B cell (primary cell): ENCODE results near the gene OR7C2. TPM values are rescaled to one million over a fixed set of nuclear protein-coding genes. Genes with fewer than 3 reads are reported as not detected.

Experiments
- ATAC-seq: fragments of 200-7000 bp; cut with Tn5 transposase; one replicate; pipeline ENCODE4 v1.10.0; 2021; ENCODE audit warnings: low read depth, mild to moderate bottlenecking, moderate number of reproducible peaks, moderate library complexity
- CTCF ChIA-PET: fragments of 350-600 bp; sonication (Branson Sonifier 250); formaldehyde crosslinking; loops from one replicate; lab custom pipeline; 2021; ENCODE audit warnings: antibody characterized with exemption, inconsistent platforms; lab: Charles Lee
- POLR2A ChIA-PET: fragments of 350-600 bp; sonication (Branson Sonifier 250); formaldehyde crosslinking; loops from one replicate; lab custom pipeline; 2021; ENCODE audit warnings: antibody characterized with exemption; lab: Charles Lee
- DNase-seq: peaks from one replicate; pipeline ENCODE4 v3.0.0; 2013
- H2AFZ ChIP-seq: 2 replicates; pipeline ENCODE4 v1.6.1; 2012; ENCODE audit warnings: mild to moderate bottlenecking, low read depth, low read length; ENCODE audit not compliant: insufficient read depth, poor library complexity, severe bottlenecking
- H3K27ac ChIP-seq, 2 donors: 1 replicate in 1 of 2; 2 replicates in 1 of 2; pipeline ENCODE4 v1.5.1; 2012 to 2013; ENCODE audit warnings: low read length in 2 of 2, mild to moderate bottlenecking in 2 of 2, moderate library complexity in 1 of 2
- H3K27me3 ChIP-seq, 4 experiments: fragments of 200-600 bp in 1 of 4; sonication (generic) in 1 of 4; replicated peaks in 1 of 4; 1 replicate in 2 of 4; 2 replicates in 2 of 4; pipeline versions ENCODE4 v1.6.1 to v1.7.0; 2013 to 2016; ENCODE audit warnings: low read length in 3 of 4, mild to moderate bottlenecking in 2 of 4, mixed read lengths in 1 of 4, moderate library complexity in 1 of 4; ENCODE audit not compliant: insufficient read depth in 4 of 4, control insufficient read depth in 3 of 4; ENCODE audit errors: control extremely low read depth in 1 of 4
- H3K36me3 ChIP-seq, 2 experiments: replicated peaks in 1 of 2; 1 replicate in 1 of 2; 2 replicates in 1 of 2; pipeline versions ENCODE4 v1.6.1 to v1.7.1; 2013; ENCODE audit warnings: low read length in 1 of 2; ENCODE audit not compliant: insufficient read depth in 2 of 2, control insufficient read depth in 1 of 2; ENCODE audit errors: control extremely low read depth in 1 of 2, extremely low read depth in 1 of 2
- H3K4me1 ChIP-seq, 2 donors: fragments of 200-600 bp in 1 of 2; sonication (generic) in 1 of 2; 1 replicate in 1 of 2; 2 replicates in 1 of 2; pipeline versions ENCODE4 v1.5.1 to v1.6.1; 2013 to 2017; ENCODE audit warnings: low read length in 2 of 2; ENCODE audit not compliant: control insufficient read depth in 2 of 2, insufficient read depth in 2 of 2
- H3K4me2 ChIP-seq: replicated peaks from 2 replicates; pipeline ENCODE3; 2012; ENCODE audit warnings: mild to moderate bottlenecking, low read depth, low read length; ENCODE audit not compliant: poor library complexity, severe bottlenecking
- H3K4me3 ChIP-seq, 5 experiments: fragments of 200-600 bp in 1 of 5; sonication (generic) in 1 of 5; 1 replicate in 3 of 5; 2 replicates in 2 of 5; pipeline versions ENCODE4 v1.5.1 to v1.7.0; 2011 to 2016; ENCODE audit warnings: low read length in 4 of 5, mild to moderate bottlenecking in 4 of 5, low read depth in 2 of 5, control low read depth in 1 of 5, moderate library complexity in 1 of 5; ENCODE audit not compliant: insufficient read depth in 1 of 5; ENCODE audit errors: control extremely low read depth in 1 of 5, extremely low read depth in 1 of 5
- H3K79me2 ChIP-seq: fragments of 200-600 bp; sonication (generic); one replicate; pipeline ENCODE4 v1.6.0; 2016; ENCODE audit warnings: low read length; ENCODE audit not compliant: control insufficient read depth, insufficient read depth
- H3K9ac ChIP-seq: fragments of 200-600 bp; sonication (generic); 2 replicates; pipeline ENCODE4 v1.6.1; 2017; ENCODE audit warnings: mild to moderate bottlenecking, low read length, moderate library complexity
- H3K9me3 ChIP-seq, 3 donors: one replicate each; pipeline versions ENCODE4 v1.6.1 to v1.7.1; 2013; ENCODE audit warnings: low read length in 2 of 3; ENCODE audit not compliant: control insufficient read depth in 2 of 3, insufficient read depth in 1 of 3; ENCODE audit errors: control extremely low read depth in 1 of 3
- H4K20me1 ChIP-seq: 2 replicates; pipeline ENCODE4 v1.6.0; 2012; ENCODE audit warnings: mild to moderate bottlenecking, low read length; ENCODE audit not compliant: insufficient read depth, control insufficient read depth, poor library complexity, severe bottlenecking
- H3K27ac Mint-ChIP-seq: one replicate; pipeline ENCODE4 v1.8.0; 2021; ENCODE audit warnings: mixed read lengths
- H3K27me3 Mint-ChIP-seq: one replicate; pipeline ENCODE4 v1.8.0; 2021; ENCODE audit warnings: mixed read lengths
- H3K4me1 Mint-ChIP-seq: one replicate; pipeline ENCODE4 v1.8.0; 2021; ENCODE audit warnings: mixed read lengths
- H3K4me3 Mint-ChIP-seq: one replicate; pipeline ENCODE4 v1.8.0; 2021; ENCODE audit warnings: mixed read lengths
- H3K9me3 Mint-ChIP-seq: one replicate; pipeline ENCODE4 v1.8.0; 2022; ENCODE audit warnings: mixed read lengths; ENCODE audit not compliant: insufficient read depth
- EZH2 ChIP-seq: IDR thresholded peaks from 2 replicates; pipeline ENCODE4 v1.6.1; 2012; ENCODE audit warnings: borderline replicate concordance, low read depth, mild to moderate bottlenecking, moderate library complexity, low read length; ENCODE audit not compliant: insufficient read depth, poor library complexity, severe bottlenecking
- WGBS: methylation state at CpG from one replicate; pipeline ENCODE4 v1.1.5; 2013; ENCODE audit warnings: missing lambda C conversion rate; ENCODE audit not compliant: insufficient coverage; 5-methylcytosine and 5-hydroxymethylcytosine counted together
- intact Hi-C: fragments of 100-400 bp; cut with micrococcal nuclease; formaldehyde crosslinking; loops from one replicate; pipeline ENCODE4 v1.10.0; 2022
- polyA minus RNA-seq: library from RNA; depleted of rRNA, polyadenylated mRNA; stranded (reverse); fragments of >200 nt; gene quantifications from 2 replicates; pipeline ENCODE4 v1.2.3, GENCODE V29; 2012
- polyA plus RNA-seq: library from polyadenylated mRNA; depleted of rRNA; stranded (reverse); fragments of >200 nt; gene quantifications from 2 replicates; pipeline ENCODE4 v1.2.3, GENCODE V29; 2012
- total RNA-seq, 2 donors: library from RNA; stranded (reverse); fragments of 120-200 nt in 1 of 2; gene quantifications; 1 replicate in 1 of 2; 2 replicates in 1 of 2; pipeline versions ENCODE4 v1.2.3 to v1.2.4, GENCODE V29; 2013 to 2022
- TF ChIP-seq, protein P1 (sequence below): fragments of 200-600 bp; IDR thresholded peaks from one replicate; pipeline ENCODE4 v1.8.0; 2022; ENCODE audit warnings: antibody characterized with exemption, mild to moderate bottlenecking

OR7C2 gene
- total RNA-seq: not detected in 2 replicates
- not detected for total RNA-seq (2013)
- not detected in 2 replicates for polyA plus RNA-seq
- polyA minus RNA-seq: not detected in 2 replicates

- Histone ChIP-seq H3K27ac (no peak within 1 kb of the TSS), H3K79me2 (no peaks in the 10 kb centered on the region), H3K9me3 (peaks cover 0 to 3% (median 0%) of the 10 kb centered on the region in 3 donors), H2AFZ (no peak within 1 kb of the TSS), H3K27me3 (no peaks in the 10 kb centered on the region), H3K36me3 (no peaks in the 10 kb centered on the region), H4K20me1 (no peaks in the 10 kb centered on the region), H3K4me3 (no peak within 1 kb of the TSS), H3K4me2 (peak within 1 kb of the TSS; percentile 12), H3K4me1 (peaks cover 25 to 26% of the 10 kb centered on the region in 2 donors), H3K9ac (no peak within 1 kb of the TSS)
- 91% methylated on average over 6 of the region's 6 CpGs for WGBS
- TF ChIP-seq EZH2: no peak
- TF ChIP-seq, protein P1, sequence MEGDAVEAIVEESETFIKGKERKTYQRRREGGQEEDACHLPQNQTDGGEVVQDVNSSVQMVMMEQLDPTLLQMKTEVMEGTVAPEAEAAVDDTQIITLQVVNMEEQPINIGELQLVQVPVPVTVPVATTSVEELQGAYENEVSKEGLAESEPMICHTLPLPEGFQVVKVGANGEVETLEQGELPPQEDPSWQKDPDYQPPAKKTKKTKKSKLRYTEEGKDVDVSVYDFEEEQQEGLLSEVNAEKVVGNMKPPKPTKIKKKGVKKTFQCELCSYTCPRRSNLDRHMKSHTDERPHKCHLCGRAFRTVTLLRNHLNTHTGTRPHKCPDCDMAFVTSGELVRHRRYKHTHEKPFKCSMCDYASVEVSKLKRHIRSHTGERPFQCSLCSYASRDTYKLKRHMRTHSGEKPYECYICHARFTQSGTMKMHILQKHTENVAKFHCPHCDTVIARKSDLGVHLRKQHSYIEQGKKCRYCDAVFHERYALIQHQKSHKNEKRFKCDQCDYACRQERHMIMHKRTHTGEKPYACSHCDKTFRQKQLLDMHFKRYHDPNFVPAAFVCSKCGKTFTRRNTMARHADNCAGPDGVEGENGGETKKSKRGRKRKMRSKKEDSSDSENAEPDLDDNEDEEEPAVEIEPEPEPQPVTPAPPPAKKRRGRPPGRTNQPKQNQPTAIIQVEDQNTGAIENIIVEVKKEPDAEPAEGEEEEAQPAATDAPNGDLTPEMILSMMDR: no peak
- POLR2A ChIA-PET: no interaction called here
- peaks cover 26% of the 10 kb centered on the region for H3K4me1 Mint-ChIP-seq
- DNase-seq (no peak), ATAC-seq (no peak)
- peaks cover 2% of the 10 kb centered on the region for H3K9me3 Mint-ChIP-seq
- CTCF ChIA-PET: no interaction called here
- H3K27me3 Mint-ChIP-seq: peaks cover 1% of the 10 kb centered on the region
- no peak within 1 kb of the TSS for H3K27ac Mint-ChIP-seq
- H3K4me3 Mint-ChIP-seq: no peak within 1 kb of the TSS
- intact Hi-C loops: no loop called here
Measured at GRCh38 chr19:14941189-14941588, at the start of gene OR7C2. OR7C2 (plus strand) TSS chr19:14941489; CDS start chr19:14941489, 0 bp downstream.

DNA sequence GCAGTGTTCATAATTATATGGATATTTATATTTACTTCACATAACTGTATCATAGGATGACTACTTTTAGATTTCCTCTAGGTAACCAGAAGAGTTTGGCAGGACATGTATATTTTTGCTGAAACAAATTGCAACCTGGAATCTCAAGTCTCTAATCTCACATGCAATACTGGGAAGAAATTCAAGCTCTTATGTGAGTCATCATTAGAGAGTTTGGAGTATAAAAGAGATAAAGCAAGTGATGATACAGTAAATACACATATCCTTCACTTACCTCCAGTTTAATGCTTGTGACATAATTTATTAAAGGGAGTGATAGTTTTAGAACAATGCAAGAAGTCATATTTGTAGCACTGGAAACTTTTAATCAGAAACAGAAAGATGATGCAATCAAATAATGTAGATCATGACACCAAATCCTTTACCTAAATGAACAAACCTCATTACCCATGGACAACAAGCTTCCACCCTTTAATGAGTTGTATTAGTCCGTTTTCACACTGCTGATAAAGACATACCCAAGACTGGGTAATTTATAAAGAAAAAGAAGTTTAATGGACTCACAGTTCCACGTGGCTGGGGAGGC lies 39.5 kb upstream of the OR7C2 start:
- Mint-ChIP-seq H3K4me1 (peaks cover 7% of the 10 kb centered on the region), H3K4me3 (no peak overlapping the region), H3K27me3 (peaks cover 58% of the 10 kb centered on the region), H3K27ac (no peak overlapping the region), H3K9me3 (no peaks in the 10 kb centered on the region)
- no peaks in the 10 kb centered on the region for H3K4me1 ChIP-seq
- H4K20me1 ChIP-seq: no peaks in the 10 kb centered on the region
- CTCF ChIA-PET: no interaction called here
- POLR2A ChIA-PET: no interaction called here
- no peak overlapping the region for H3K9ac ChIP-seq
- intact Hi-C loops: no loop called here
- H3K36me3 ChIP-seq: no peaks in the 10 kb centered on the region
- no peak overlapping the region for H3K27ac ChIP-seq
- 40% methylated on average over 1 of the region's 2 CpGs for WGBS
- no peak overlapping the region for H3K4me3 ChIP-seq
- ATAC-seq: no peak
- H3K79me2 ChIP-seq: no peaks in the 10 kb centered on the region
- peaks cover 0 to 3% (median 0%) of the 10 kb centered on the region in 4 experiments for H3K27me3 ChIP-seq
- TF ChIP-seq, protein P1: no peak
- no peak for TF ChIP-seq EZH2
- no peak overlapping the region for H2AFZ ChIP-seq
- no peak overlapping the region for H3K4me2 ChIP-seq
- DNase-seq: no peak
- no peaks in the 10 kb centered on the region for H3K9me3 ChIP-seq
